Neural cell (in vitro differentiated cells): ENCODE results near the gene NFYC. TPM values are rescaled to one million over a fixed set of nuclear protein-coding genes. Genes with fewer than 3 reads are reported as not detected.

Source experiments
- H2AFZ ChIP-seq: fragments of 200-600, 300-800 bp; sonication (generic), shearing (Covaris generic); 2 replicates; pipeline ENCODE4 v1.6.0; 2014; ENCODE audit warnings: low read depth, mild to moderate bottlenecking, antibody characterized with exemption, low read length, moderate library complexity
- H3F3A ChIP-seq: fragments of 200-600 bp; shearing (Covaris generic); 2 replicates; pipeline ENCODE4 v1.6.1; 2016; ENCODE audit warnings: mild to moderate bottlenecking, moderate library complexity, mixed read lengths, antibody characterized with exemption, low read length; ENCODE audit not compliant: insufficient read depth, poor library complexity, severe bottlenecking
- H3K27ac ChIP-seq: fragments of 200-600, 300-800 bp; sonication (generic), shearing (Covaris generic); 2 replicates; pipeline ENCODE4 v1.5.1; 2014; ENCODE audit warnings: mild to moderate bottlenecking, low read length, moderate library complexity
- H3K27me3 ChIP-seq: fragments of 300-800, 200-600 bp; sonication (generic), shearing (Covaris generic); 2 replicates; pipeline ENCODE4 v1.6.0; 2014; ENCODE audit warnings: mild to moderate bottlenecking, low read depth, low read length, moderate library complexity; ENCODE audit not compliant: insufficient read depth
- H3K36me3 ChIP-seq: fragments of 300-800, 200-600 bp; sonication (generic), shearing (Covaris generic); 2 replicates; pipeline ENCODE4 v1.5.1; 2014; ENCODE audit warnings: mild to moderate bottlenecking, antibody characterized with exemption, low read length, moderate library complexity; ENCODE audit not compliant: insufficient read depth
- H3K4me2 ChIP-seq: fragments of 300-800, 200-600 bp; sonication (generic), shearing (Covaris generic); 2 replicates; pipeline ENCODE4 v1.6.0; 2014; ENCODE audit warnings: mild to moderate bottlenecking, low read length
- H3K4me3 ChIP-seq: fragments of 300-800, 200-600 bp; sonication (generic), shearing (Covaris generic); 2 replicates; pipeline ENCODE4 v1.5.1; 2014; ENCODE audit warnings: mild to moderate bottlenecking, low read length, moderate library complexity
- H3K79me2 ChIP-seq: fragments of 200-600 bp; shearing (Covaris generic); replicated peaks from 2 replicates; pipeline ENCODE4 v1.6.0; 2014; ENCODE audit warnings: mild to moderate bottlenecking, low read length, moderate library complexity; ENCODE audit not compliant: insufficient read depth
- H3K9ac ChIP-seq: fragments of 300-800, 200-600 bp; sonication (generic), shearing (Covaris generic); 2 replicates; pipeline ENCODE4 v1.6.1; 2016; ENCODE audit warnings: mild to moderate bottlenecking, low read length, mixed read lengths
- H3K9me2 ChIP-seq: fragments of 200-600 bp; shearing (Covaris generic); 2 replicates; pipeline ENCODE4 v1.6.1; 2016; ENCODE audit warnings: mild to moderate bottlenecking, low read length, mixed read lengths; ENCODE audit not compliant: insufficient read depth
- H3K9me3 ChIP-seq: fragments of 200-600, 300-800 bp; sonication (generic), shearing (Covaris generic); 2 replicates; pipeline ENCODE4 v1.6.1; 2016; ENCODE audit warnings: mild to moderate bottlenecking, mixed run types, low read length, moderate library complexity, mixed read lengths
- H4K20me1 ChIP-seq: fragments of 200-600 bp; shearing (Covaris generic); 2 replicates; pipeline ENCODE4 v1.6.1; 2016; ENCODE audit warnings: mild to moderate bottlenecking, mixed run types; ENCODE audit not compliant: insufficient read depth
- EP300 ChIP-seq: fragments of 450-650 bp; conservative IDR thresholded peaks from 2 replicates; pipeline ENCODE4 v1.6.1; 2014; ENCODE audit warnings: antibody characterized with exemption, mild to moderate bottlenecking, moderate library complexity; ENCODE audit not compliant: poor library complexity, severe bottlenecking
- EZH2 ChIP-seq: fragments of 200-600, 300-800 bp; shearing (Covaris generic), sonication (generic); IDR thresholded peaks from 2 replicates; pipeline ENCODE4 v1.6.1; 2014; ENCODE audit warnings: antibody characterized with exemption, low read length, borderline replicate concordance, mild to moderate bottlenecking; ENCODE audit not compliant: insufficient read depth, poor library complexity, severe bottlenecking
- MXI1 ChIP-seq: fragments of 450-650 bp; conservative IDR thresholded peaks from 2 replicates; pipeline ENCODE4 v1.6.1; 2014; ENCODE audit warnings: antibody characterized with exemption, mild to moderate bottlenecking; ENCODE audit not compliant: poor library complexity, severe bottlenecking
- POLR2AphosphoS5 ChIP-seq: IDR thresholded peaks from 2 replicates; pipeline ENCODE4 v1.6.1; 2012
- RAD21 ChIP-seq: fragments of 450-650 bp; conservative IDR thresholded peaks from 2 replicates; pipeline ENCODE4 v1.6.1; 2014; ENCODE audit warnings: antibody characterized with exemption, mild to moderate bottlenecking, moderate library complexity
- REST ChIP-seq: IDR thresholded peaks from 2 replicates; pipeline ENCODE4 v1.6.1; 2012; ENCODE audit warnings: borderline replicate concordance
- SMC3 ChIP-seq: fragments of 450-650 bp; conservative IDR thresholded peaks from 2 replicates; pipeline ENCODE4 v1.6.1; 2014; ENCODE audit warnings: antibody characterized with exemption, mild to moderate bottlenecking, moderate library complexity; ENCODE audit not compliant: poor library complexity
- TAF1 ChIP-seq: IDR thresholded peaks from 2 replicates; pipeline ENCODE4 v1.6.1; 2012; ENCODE audit warnings: low read depth
- polyA plus RNA-seq: library from polyadenylated mRNA; depleted of rRNA; stranded (reverse); fragments of >200 nt; gene quantifications from 2 replicates; pipeline ENCODE4 v1.2.3, GENCODE V29; 2014
- TF ChIP-seq, protein P1 (sequence below): fragments of 450-650 bp; IDR thresholded peaks from 2 replicates; pipeline ENCODE4 v1.5.1; 2014; ENCODE audit warnings: antibody characterized with exemption, mild to moderate bottlenecking, moderate library complexity; ENCODE audit not compliant: poor library complexity, severe bottlenecking

The NFYC gene
- polyA plus RNA-seq, 1 donor from 2014 or later = 66.0 TPM

DNA sequence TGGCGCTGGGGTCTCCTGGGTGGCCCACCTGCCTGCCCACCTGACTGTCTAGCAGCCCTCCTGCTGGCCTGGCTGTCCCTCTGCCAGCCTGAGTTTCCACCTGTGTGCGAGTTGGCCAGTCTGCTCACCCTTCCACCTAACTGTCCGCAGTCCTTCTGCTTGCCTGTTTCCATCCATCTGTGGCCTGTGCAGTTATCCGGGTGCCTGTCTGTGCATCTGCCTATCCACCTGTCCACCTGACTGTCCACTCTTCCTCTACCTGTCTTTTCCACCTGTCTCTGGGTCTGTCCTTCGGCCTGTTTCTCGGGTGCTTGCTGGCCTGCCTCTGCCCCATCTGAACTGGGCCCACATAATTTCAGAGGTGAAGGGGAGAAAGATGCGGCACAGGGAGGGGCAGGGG, 93.9 kb downstream of the NFYC start:
- Histone ChIP-seq H3F3A (no peaks in the 10 kb centered on the region), H3K27me3 (peaks cover 24% of the 10 kb centered on the region), H3K27ac (no peak overlapping the region), H3K9me2 (no peaks in the 10 kb centered on the region), H3K36me3 (no peaks in the 10 kb centered on the region), H3K4me2 (no peak overlapping the region), H3K9ac (no peak overlapping the region), H3K4me3 (no peak overlapping the region), H4K20me1 (no peaks in the 10 kb centered on the region), H2AFZ (no peak overlapping the region), H3K9me3 (no peaks in the 10 kb centered on the region), H3K79me2 (no peaks in the 10 kb centered on the region)
- TF ChIP-seq SMC3 = no peak
- TF ChIP-seq REST = no peak
- TF ChIP-seq, protein P1, sequence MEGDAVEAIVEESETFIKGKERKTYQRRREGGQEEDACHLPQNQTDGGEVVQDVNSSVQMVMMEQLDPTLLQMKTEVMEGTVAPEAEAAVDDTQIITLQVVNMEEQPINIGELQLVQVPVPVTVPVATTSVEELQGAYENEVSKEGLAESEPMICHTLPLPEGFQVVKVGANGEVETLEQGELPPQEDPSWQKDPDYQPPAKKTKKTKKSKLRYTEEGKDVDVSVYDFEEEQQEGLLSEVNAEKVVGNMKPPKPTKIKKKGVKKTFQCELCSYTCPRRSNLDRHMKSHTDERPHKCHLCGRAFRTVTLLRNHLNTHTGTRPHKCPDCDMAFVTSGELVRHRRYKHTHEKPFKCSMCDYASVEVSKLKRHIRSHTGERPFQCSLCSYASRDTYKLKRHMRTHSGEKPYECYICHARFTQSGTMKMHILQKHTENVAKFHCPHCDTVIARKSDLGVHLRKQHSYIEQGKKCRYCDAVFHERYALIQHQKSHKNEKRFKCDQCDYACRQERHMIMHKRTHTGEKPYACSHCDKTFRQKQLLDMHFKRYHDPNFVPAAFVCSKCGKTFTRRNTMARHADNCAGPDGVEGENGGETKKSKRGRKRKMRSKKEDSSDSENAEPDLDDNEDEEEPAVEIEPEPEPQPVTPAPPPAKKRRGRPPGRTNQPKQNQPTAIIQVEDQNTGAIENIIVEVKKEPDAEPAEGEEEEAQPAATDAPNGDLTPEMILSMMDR = no peak
- no peak for TF ChIP-seq EP300
- TF ChIP-seq TAF1 = no peak
- TF ChIP-seq EZH2 = no peak
- no peak for TF ChIP-seq MXI1
- TF ChIP-seq POLR2AphosphoS5 = no peak
- TF ChIP-seq RAD21 = no peak

DNA sequence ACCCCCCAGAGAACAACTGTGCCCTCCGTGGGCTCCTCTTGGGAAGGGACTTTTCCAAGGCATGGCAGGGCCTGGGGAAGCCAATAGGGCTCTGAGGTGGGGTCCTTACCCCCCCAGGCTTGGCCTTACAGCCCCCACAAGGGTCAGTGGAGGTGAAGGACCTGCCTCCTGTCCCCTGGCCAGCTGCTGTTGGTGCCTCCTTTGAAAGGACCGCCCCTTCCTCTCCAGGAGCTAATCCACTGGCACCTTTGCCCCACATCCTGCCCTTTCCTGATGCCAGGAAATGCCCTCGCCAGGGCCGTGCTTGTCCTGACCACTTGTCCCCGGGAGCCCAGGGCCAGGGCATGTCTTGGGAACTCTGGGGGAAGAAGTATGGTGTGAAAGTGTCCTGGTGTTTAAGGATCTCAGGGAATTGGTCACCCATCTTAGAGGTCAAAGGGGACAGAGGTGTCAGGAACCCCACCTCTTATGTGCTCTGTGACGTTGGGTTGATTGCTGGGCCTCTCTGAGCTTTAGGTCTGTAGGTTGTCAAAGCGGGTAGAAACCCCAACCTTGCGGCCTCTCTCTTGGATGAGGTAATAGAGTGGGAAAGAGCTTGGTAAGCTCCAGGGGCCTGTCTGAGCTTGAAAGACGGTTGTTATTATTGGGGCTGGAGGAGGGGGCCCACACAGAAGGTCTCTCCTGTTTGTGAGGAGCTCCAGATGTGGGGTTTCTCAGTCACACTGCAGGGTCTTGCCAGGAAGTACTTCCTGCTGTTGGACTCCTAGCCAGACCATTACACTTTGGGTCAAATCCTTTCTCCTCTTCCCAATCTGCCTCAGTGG, 94.9 kb downstream of the NFYC start:
- H3K4me3 ChIP-seq = no peak overlapping the region
- no peaks in the 10 kb centered on the region for H3K9me3 ChIP-seq
- H4K20me1 ChIP-seq = no peaks in the 10 kb centered on the region
- H3K27me3 ChIP-seq = peaks cover 24% of the 10 kb centered on the region
- H3K9ac ChIP-seq = no peak overlapping the region
- no peaks in the 10 kb centered on the region for H3F3A ChIP-seq
- H3K27ac ChIP-seq = no peak overlapping the region
- no peaks in the 10 kb centered on the region for H3K36me3 ChIP-seq
- no peak overlapping the region for H2AFZ ChIP-seq
- TF ChIP-seq TAF1 = no peak
- no peak for TF ChIP-seq MXI1
- no peak for TF ChIP-seq POLR2AphosphoS5
- TF ChIP-seq REST = no peak
- TF ChIP-seq EP300 = no peak
- TF ChIP-seq, protein P1 = no peak
- TF ChIP-seq EZH2 = no peak
- TF ChIP-seq RAD21 = no peak
- no peak for TF ChIP-seq SMC3
- H3K4me2 ChIP-seq = no peak overlapping the region
- H3K9me2 ChIP-seq = no peaks in the 10 kb centered on the region
- H3K79me2 ChIP-seq = no peaks in the 10 kb centered on the region
